ENCODE measurements around the gene NR4A1. TPM values are rescaled to one million over a fixed set of nuclear protein-coding genes. Genes with fewer than 3 reads are reported as not detected.

The NR4A1 gene
- polyA plus RNA-seq, 1 experiment, result 4.4 TPM

- Histone ChIP-seq H3K4me3 (ENCODE audit: low read depth, low read length) (no peak overlapping the region), H3K27me3 (ENCODE audit: control insufficient read depth, insufficient read depth, low read length) (no peaks in the 10 kb centered on the region), H3K27ac (ENCODE audit: low read depth, low read length) (no peak overlapping the region), H3K9me3 (ENCODE audit: control insufficient read depth, insufficient read depth, low read length) (no peaks in the 10 kb centered on the region; the same call in 1 of the 2 replicates)
- TF ChIP-seq CTCF (IDR thresholded peaks at IDR 0.05; ENCODE audit: low read depth, low read length), result no peak
- ChIA-PET CTCF (interaction anchor here (3.4 to 15.4 kb wide), 2 partner anchors 8 to 10 kb away, joined by 15 to 599 read pairs; no protein-coding TSS in a partner anchor), POLR2A (no interaction called here)
- no peak for DNase-seq (ENCODE audit: low read depth, low spot score)
These were observed 39.5 kb upstream of the NR4A1 start for GRCh38 chr12:52011602-52012214.

DNA sequence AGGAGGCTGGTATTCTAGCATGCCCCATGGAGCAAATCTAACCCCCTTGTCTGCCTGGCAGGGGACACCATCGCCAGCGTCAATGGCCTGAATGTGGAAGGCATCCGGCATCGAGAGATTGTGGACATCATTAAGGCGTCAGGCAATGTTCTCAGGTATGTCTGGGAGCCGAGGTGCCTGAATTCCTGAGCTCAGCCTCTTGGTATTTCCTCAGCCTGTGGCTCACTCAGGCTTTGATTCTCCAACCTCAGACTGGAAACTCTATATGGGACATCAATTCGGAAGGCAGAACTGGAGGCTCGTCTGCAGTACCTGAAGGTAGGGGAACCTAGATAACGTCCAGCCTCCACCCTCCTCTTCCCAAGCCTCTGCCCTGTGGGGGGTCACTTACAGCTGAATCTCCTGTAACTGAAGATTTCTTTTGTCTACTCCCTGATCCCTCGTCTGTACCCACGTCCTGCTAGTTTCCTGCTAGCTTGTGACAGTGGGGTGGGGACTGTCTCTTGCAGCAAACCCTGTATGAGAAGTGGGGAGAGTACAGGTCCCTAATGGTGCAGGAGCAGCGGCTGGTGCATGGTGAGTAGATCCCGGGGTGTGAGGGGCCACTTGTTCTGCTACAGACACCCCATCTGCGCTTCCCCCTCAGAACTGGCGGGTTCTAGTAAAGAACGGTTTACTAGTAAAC is 37.5 kb upstream of the NR4A1 start:
- Histone ChIP-seq H3K27ac (ENCODE audit: low read depth, low read length) (no peak overlapping the region), H3K27me3 (ENCODE audit: control insufficient read depth, insufficient read depth, low read length) (no peaks in the 10 kb centered on the region), H3K9me3 (ENCODE audit: control insufficient read depth, insufficient read depth, low read length) (no peaks in the 10 kb centered on the region), H3K4me3 (ENCODE audit: low read depth, low read length) (no peak overlapping the region)
- ChIA-PET POLR2A (interaction anchor here (0.7 to 0.8 kb wide), 2 partner anchors 37 to 985 kb away, joined by 3 read pairs; no protein-coding TSS in a partner anchor), CTCF (interaction anchor here (0.8 to 15.4 kb wide), 3 partner anchors 8 to 20 kb away, joined by 3 to 599 read pairs (median 15); no protein-coding TSS in a partner anchor)
- no peak for TF ChIP-seq CTCF (IDR thresholded peaks at IDR 0.05; ENCODE audit: low read depth, low read length)
- DNase-seq (ENCODE audit: low read depth, low spot score), result no peak

DNA sequence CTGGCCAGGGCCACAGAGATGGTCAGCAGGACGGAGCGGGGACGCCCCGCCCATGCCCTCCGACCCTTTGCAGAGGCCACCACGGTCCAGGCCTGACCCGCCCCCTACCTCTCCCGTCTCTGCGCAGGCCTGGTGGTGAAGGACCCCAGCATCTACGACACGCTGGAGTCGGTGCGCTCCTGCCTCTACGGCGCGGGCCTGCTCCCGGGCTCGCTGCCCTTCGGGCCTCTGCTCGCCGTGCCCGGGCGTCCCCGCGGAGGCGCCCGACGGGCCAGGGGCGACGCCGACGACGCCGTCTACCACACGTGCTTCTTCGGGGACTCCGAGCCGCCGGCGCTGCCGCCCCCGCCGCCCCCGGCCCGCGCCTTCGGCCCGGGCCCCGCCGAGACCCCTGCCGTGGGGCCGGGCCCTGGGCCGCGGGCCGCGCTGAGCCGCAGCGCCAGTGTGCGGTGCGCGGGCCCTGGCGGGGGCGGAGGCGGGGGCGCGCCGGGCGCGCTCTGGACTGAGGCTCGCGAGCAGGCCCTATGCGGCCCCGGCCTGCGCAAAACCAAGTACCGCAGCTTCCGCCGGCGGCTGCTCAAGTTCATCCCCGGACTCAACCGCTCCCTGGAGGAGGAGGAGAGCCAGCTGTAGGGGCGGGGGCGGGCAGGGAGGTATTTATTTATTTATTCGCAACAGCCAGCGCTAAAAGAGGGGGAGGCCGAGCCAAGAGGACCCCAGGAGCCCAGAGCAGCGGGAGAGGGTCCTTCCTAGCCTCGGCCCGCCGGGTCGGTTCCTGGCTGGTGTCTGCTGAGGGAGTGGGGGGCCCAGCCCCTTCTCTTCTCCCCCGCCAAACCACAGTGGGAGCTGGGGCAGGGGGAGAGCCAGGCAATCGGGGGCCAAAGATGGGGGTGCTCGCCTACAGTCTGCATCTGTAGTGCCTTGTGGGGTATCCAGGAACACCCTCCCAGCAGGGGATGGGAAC is 36.4 kb upstream of the NR4A1 start:
- no peak overlapping the region for H3K4me3 ChIP-seq (ENCODE audit: low read depth, low read length)

GRCh38 chr12:52015532-52016041 is 35.7 kb upstream of the NR4A1 start:
- ChIA-PET POLR2A (interaction anchor here (1.6 kb wide), 1 partner anchor 9 kb away, joined by 4 read pairs; the partner anchor contains the start of gene TAMALIN), CTCF (interaction anchor here (1.5 to 15.4 kb wide), 2 partner anchors 7 to 12 kb away, joined by 7 to 599 read pairs; no protein-coding TSS in a partner anchor)

More for the DNA sequence above, 36.4 kb upstream of the NR4A1 start:
- ChIA-PET CTCF (interaction anchor here (1.5 to 15.4 kb wide), 3 partner anchors 7 to 11 kb away, joined by 7 to 599 read pairs (median 15); no protein-coding TSS in a partner anchor), POLR2A (interaction anchor here (0.7 to 1.6 kb wide), 3 partner anchors 8 to 36 kb away, joined by 3 to 5 read pairs (median 4); partner anchors contain the start of gene TAMALIN)
- Histone ChIP-seq H3K9me3 (ENCODE audit: control insufficient read depth, insufficient read depth, low read length) (no peaks in the 10 kb centered on the region), H3K27ac (ENCODE audit: low read depth, low read length) (no peak overlapping the region), H3K27me3 (ENCODE audit: control insufficient read depth, insufficient read depth, low read length) (no peaks in the 10 kb centered on the region)
- TF ChIP-seq CTCF (IDR thresholded peaks at IDR 0.05; ENCODE audit: low read depth, low read length), result no peak
- no peak for DNase-seq (ENCODE audit: low read depth, low spot score)

More at GRCh38 chr12:52015532-52016041, 35.7 kb upstream of the NR4A1 start:
- no peak overlapping the region for H3K4me3 ChIP-seq (ENCODE audit: low read depth, low read length)
- no peaks in the 10 kb centered on the region for H3K9me3 ChIP-seq (ENCODE audit: control insufficient read depth, insufficient read depth, low read length)
- no peaks in the 10 kb centered on the region for H3K27me3 ChIP-seq (ENCODE audit: control insufficient read depth, insufficient read depth, low read length)
- DNase-seq (ENCODE audit: low read depth, low spot score), result no peak
- H3K27ac ChIP-seq (ENCODE audit: low read depth, low read length), result no peak overlapping the region
- no peak for TF ChIP-seq CTCF (IDR thresholded peaks at IDR 0.05; ENCODE audit: low read depth, low read length)

Measured in AG04450 (cell line).